GM13977 (cell line): ENCODE measurements around the gene YBEY.
"Not testable (repeated sequence)": the region's sequence is repeated elsewhere in the genome, so short reads cannot be mapped to it uniquely, and the experiment has no call there.

Experiments used
- DNase-seq: peaks from one replicate; pipeline ENCODE4 v3.0.0; 2012; ENCODE audit warnings: low spot score
- in situ Hi-C: fragments of 300-500 bp; cut with MboI; formaldehyde crosslinking; loops from one replicate; pipeline ENCODE4 v1.12.0; 2022; ENCODE audit warnings: low sequenced_read_pairs, low pct_unique_long_range_greater_than_20kb, mixed read lengths, inconsistent platforms; ENCODE audit not compliant: unreplicated experiment
- TF ChIP-seq, protein P1 (sequence below): IDR thresholded peaks from 2 replicates; pipeline ENCODE4 v1.5.1; 2012; ENCODE audit warnings: mild to moderate bottlenecking, control low read depth; ENCODE audit not compliant: insufficient read depth; ENCODE audit errors: extremely low read depth, missing control alignments

YBEY gene

DNA sequence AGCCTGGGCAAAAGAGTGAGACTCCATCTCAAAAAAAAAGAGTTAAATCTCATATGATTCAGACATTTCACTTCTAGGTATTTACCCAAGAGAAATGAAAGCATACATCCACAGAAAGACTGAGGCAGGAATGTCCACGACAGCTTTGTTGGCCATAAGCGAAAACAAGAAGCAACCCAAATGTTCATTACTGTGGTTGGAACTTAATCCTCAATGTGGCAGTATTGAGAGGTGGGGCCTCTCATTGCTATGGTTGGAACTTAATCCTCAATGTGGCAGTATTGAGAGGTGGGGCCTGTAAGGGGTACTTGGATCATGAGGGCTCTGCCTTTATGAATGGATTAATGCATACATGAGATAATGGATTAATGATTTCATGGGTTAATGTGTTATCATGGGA, 22.3 kb downstream of the YBEY start:
- in situ Hi-C loops = no loop called here
- TF ChIP-seq, protein P1, sequence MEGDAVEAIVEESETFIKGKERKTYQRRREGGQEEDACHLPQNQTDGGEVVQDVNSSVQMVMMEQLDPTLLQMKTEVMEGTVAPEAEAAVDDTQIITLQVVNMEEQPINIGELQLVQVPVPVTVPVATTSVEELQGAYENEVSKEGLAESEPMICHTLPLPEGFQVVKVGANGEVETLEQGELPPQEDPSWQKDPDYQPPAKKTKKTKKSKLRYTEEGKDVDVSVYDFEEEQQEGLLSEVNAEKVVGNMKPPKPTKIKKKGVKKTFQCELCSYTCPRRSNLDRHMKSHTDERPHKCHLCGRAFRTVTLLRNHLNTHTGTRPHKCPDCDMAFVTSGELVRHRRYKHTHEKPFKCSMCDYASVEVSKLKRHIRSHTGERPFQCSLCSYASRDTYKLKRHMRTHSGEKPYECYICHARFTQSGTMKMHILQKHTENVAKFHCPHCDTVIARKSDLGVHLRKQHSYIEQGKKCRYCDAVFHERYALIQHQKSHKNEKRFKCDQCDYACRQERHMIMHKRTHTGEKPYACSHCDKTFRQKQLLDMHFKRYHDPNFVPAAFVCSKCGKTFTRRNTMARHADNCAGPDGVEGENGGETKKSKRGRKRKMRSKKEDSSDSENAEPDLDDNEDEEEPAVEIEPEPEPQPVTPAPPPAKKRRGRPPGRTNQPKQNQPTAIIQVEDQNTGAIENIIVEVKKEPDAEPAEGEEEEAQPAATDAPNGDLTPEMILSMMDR = no peak
- DNase-seq = no peak

DNA sequence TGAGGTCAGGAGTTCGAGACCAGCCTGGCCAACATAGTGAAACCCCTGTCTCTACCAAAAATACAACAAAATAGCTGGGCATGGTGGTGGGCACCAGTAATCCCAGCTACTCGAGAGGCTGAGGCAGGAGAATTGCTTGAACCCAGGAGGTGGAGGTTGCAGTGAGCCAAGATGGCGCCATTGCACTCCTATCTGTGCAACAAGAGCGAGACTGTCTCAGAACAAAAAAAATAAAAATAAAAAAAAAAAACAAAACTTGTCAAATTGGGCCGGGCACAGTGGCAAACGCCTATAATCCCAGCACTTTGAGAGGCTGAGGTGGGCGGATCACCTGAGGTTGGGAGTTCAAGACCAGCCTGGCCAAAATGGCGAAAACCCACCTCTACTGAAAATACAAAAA, 24.1 kb downstream of the YBEY start:
- in situ Hi-C loops = not testable (repeated sequence)

GRCh38 chr21:46311568-46311967, 25.4 kb downstream of the YBEY start:
- in situ Hi-C loops = no loop called here
- no peak for DNase-seq

More for the DNA sequence above, 24.1 kb downstream of the YBEY start:
- DNase-seq = not testable (repeated sequence)

DNA sequence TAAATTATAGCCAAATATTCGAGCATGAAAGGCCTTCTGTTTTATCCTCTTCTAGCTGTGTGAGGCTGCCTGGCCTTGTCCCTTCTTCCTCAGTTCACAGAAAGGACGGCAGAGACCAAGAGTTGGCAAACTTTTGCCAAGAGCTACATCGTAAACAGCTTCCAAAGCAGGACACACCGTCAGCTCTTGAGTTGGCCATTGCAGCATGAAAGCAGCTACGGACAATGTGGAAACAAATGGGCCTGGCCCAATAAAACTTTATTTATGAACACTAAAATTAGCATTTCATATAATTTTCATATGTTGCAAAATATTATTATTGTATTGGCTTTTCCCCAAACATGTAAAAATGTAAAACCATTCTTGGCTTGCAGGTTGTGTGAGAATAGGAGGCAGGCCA, 26.8 kb downstream of the YBEY start:
- no peak for DNase-seq
- in situ Hi-C loops = no loop called here
- TF ChIP-seq, protein P1 = no peak

More at GRCh38 chr21:46311568-46311967, 25.4 kb downstream of the YBEY start:
- TF ChIP-seq, protein P1 = no peak

- no peak for DNase-seq
- TF ChIP-seq, protein P1 = no peak
- in situ Hi-C loops = no loop called here
Measured at GRCh38 chr21:46314441-46315020, 28.4 kb downstream of the YBEY start.

GRCh38 chr21:46316708-46317324, 30.7 kb downstream of the YBEY start:
- DNase-seq = no peak
- TF ChIP-seq, protein P1 = no peak
- in situ Hi-C loops = no loop called here

DNA sequence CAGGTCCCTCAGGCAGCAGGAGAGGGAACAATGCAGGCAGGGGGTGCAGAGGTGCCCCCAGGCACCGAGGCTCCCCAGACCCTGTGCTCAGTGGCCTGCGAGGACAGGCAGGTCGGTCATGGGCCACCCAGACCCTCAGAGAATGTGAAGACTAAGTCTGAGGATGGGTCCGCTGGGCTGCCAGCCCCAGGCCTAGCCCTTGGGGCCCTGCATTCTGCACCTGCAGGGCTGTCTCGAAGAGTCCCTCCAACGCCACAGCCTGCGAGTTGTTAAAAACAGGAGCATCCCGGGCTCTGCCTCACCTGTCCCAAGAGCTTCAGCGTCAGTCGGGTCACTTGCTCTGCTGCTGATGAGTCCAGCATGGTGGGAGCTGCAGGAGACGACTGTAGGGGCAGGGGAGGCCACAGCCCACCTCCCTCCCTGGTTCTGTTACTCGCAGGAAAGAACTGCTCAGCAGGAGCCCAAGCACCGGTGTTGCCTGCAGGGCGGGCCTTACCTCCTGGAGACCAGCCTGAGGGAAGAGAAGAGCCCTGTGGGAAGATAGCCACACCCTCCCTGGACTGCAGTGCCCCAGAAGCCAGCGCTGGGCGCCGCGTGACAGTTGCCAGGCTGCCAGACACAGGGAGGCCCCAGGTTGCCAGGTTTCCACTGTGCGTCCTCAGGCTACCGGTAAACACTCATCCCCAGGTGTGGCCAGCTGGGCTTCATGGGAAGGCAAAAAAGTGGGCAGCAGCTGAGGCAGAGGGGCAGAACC, 31.7 kb downstream of the YBEY start:
- in situ Hi-C loops = no loop called here
- no peak for DNase-seq
- TF ChIP-seq, protein P1 = no peak
